Endothelial cell of umbilical vein (primary cell): ENCODE data around the gene KRR1. TPM values are rescaled to one million over a fixed set of nuclear protein-coding genes. Genes with fewer than 3 reads are reported as not detected.

Source experiments
- BruUV-seq: library from RNA; stranded (reverse); fragments of 400-500 nt; replicated peaks from 2 replicates; lab custom pipeline; 2021; lab: Mats Ljungman, UMichigan
- CTCF ChIA-PET: fragments of 300-600, 350-600 bp; sonication (Branson Sonifier 250); formaldehyde crosslinking; loops from one replicate; lab custom pipeline; 2021; ENCODE audit warnings: antibody characterized with exemption, inconsistent platforms; lab: Charles Lee
- POLR2A ChIA-PET: fragments of 300-600, 350-600 bp; sonication (Branson Sonifier 250); formaldehyde crosslinking; loops from one replicate; lab custom pipeline; 2021; ENCODE audit warnings: antibody characterized with exemption, inconsistent platforms; lab: Charles Lee
- DNase-seq: peaks from one replicate; pipeline ENCODE4 v3.0.0-alpha.2; 2011; ENCODE audit warnings: low read depth, low spot score
- FAIRE-seq: peaks from 2 replicates; lab custom pipeline; 2011; peaks lifted over from hg19 to GRCh38; lab: Jason Lieb, UNC
- H2AFZ ChIP-seq: 2 replicates; pipeline ENCODE4 v1.6.0; 2012; ENCODE audit warnings: low read depth, low read length, control low read depth, inconsistent platforms
- H3K27ac ChIP-seq: 2 replicates; pipeline ENCODE4 v1.5.1; 2011; ENCODE audit warnings: low read depth, mild to moderate bottlenecking, control low read depth, low read length, moderate library complexity; ENCODE audit not compliant: insufficient read depth
- H3K27me3 ChIP-seq, 2 experiments: 2 replicates each; pipeline versions ENCODE4 v1.6.0 to v1.6.1; 2011; ENCODE audit warnings: low read length in 2 of 2, mixed read lengths in 1 of 2; ENCODE audit not compliant: control insufficient read depth in 2 of 2, insufficient read depth in 2 of 2
- H3K36me3 ChIP-seq, 2 experiments: 2 replicates in 1 of 2; 3 replicates in 1 of 2; pipeline ENCODE4 v1.5.1; 2011; ENCODE audit warnings: low read length in 2 of 2, mild to moderate bottlenecking in 1 of 2, moderate library complexity in 1 of 2; ENCODE audit not compliant: control insufficient read depth in 2 of 2, insufficient read depth in 2 of 2; ENCODE audit errors: extremely low read depth in 1 of 2
- H3K4me1 ChIP-seq: 3 replicates; pipeline ENCODE4 v1.5.1; 2011; ENCODE audit warnings: mild to moderate bottlenecking, low read length; ENCODE audit not compliant: control insufficient read depth, insufficient read depth; ENCODE audit errors: extremely low read depth
- H3K4me2 ChIP-seq: 2 replicates; pipeline ENCODE4 v1.6.1; 2011; ENCODE audit warnings: low read length, control low read depth, mixed read lengths; ENCODE audit not compliant: insufficient read depth
- H3K4me3 ChIP-seq, 3 experiments: fragments of 200-600 bp in 1 of 3; sonication (generic), shearing (Covaris generic) in 1 of 3; replicated peaks in 1 of 3; 2 replicates each; pipeline ENCODE4 v1.5.1; 2011 to 2016; ENCODE audit warnings: control low read depth in 3 of 3, low read length in 3 of 3, mild to moderate bottlenecking in 2 of 3, inconsistent platforms in 1 of 3, low read depth in 1 of 3, moderate library complexity in 1 of 3; ENCODE audit not compliant: insufficient read depth in 1 of 3
- H3K79me2 ChIP-seq: 2 replicates; pipeline ENCODE4 v1.6.0; 2012; ENCODE audit warnings: low read length, inconsistent platforms; ENCODE audit not compliant: control insufficient read depth, insufficient read depth
- H3K9ac ChIP-seq: replicated peaks from 2 replicates; pipeline ENCODE3; 2011; ENCODE audit warnings: low read length, control low read depth; ENCODE audit not compliant: insufficient read depth; ENCODE audit errors: extremely low read depth
- H3K9me1 ChIP-seq: replicated peaks from 3 replicates; pipeline ENCODE4 v1.6.0; 2011; ENCODE audit warnings: mild to moderate bottlenecking, low read length; ENCODE audit not compliant: control insufficient read depth, insufficient read depth; ENCODE audit errors: extremely low read depth
- H3K9me3 ChIP-seq: replicated peaks from 2 replicates; pipeline ENCODE4 v1.5.1; 2012; ENCODE audit warnings: low read length, inconsistent platforms; ENCODE audit not compliant: control insufficient read depth, insufficient read depth
- H4K20me1 ChIP-seq: replicated peaks from 2 replicates; pipeline ENCODE3; 2011; ENCODE audit warnings: mild to moderate bottlenecking, low read length; ENCODE audit not compliant: control insufficient read depth, insufficient read depth; ENCODE audit errors: extremely low read depth
- CTCF ChIP-seq, 2 donors: IDR thresholded peaks; 1 replicate in 1 of 2; 2 replicates in 1 of 2; pipeline ENCODE4 v1.5.1; 2011; ENCODE audit warnings: low read length in 2 of 2, mild to moderate bottlenecking in 2 of 2, moderate library complexity in 2 of 2, control low read depth in 1 of 2, inconsistent platforms in 1 of 2, low read depth in 1 of 2; ENCODE audit not compliant: insufficient read depth in 1 of 2; ENCODE audit errors: extremely low read depth in 1 of 2
- EZH2 ChIP-seq: IDR thresholded peaks from 2 replicates; pipeline ENCODE4 v1.6.1; 2012; ENCODE audit warnings: borderline replicate concordance, low read depth, mild to moderate bottlenecking, moderate library complexity, low read length, inconsistent platforms; ENCODE audit not compliant: severe bottlenecking
- FOS ChIP-seq: IDR thresholded peaks from 2 replicates; pipeline ENCODE4 v1.6.1; 2011; ENCODE audit warnings: mild to moderate bottlenecking, low read length, moderate library complexity, borderline replicate concordance; ENCODE audit not compliant: insufficient read depth
- GATA2 ChIP-seq: IDR thresholded peaks from 2 replicates; pipeline ENCODE4 v1.7.0; 2011; ENCODE audit warnings: low read depth, mild to moderate bottlenecking, moderate library complexity, mixed read lengths, low read length; ENCODE audit not compliant: insufficient read length, insufficient read depth
- JUN ChIP-seq: IDR thresholded peaks from 2 replicates; pipeline ENCODE4 v1.6.1; 2011; ENCODE audit warnings: borderline replicate concordance, low read depth; ENCODE audit not compliant: insufficient read length, insufficient read depth
- MAX ChIP-seq: IDR thresholded peaks from 2 replicates; pipeline ENCODE4 v1.6.1; 2011; ENCODE audit not compliant: insufficient read depth, insufficient read length
- MYC ChIP-seq: IDR thresholded peaks from one replicate; pipeline ENCODE4 v1.6.1; 2011; ENCODE audit warnings: mild to moderate bottlenecking, low read depth, low read length
- POLR2A ChIP-seq: IDR thresholded peaks from 2 replicates; pipeline ENCODE4 v1.6.1; 2012; ENCODE audit warnings: low read depth, mild to moderate bottlenecking, control low read depth, low read length
- POLR2AphosphoS5 ChIP-seq: IDR thresholded peaks from 2 replicates; pipeline ENCODE4 v1.6.1; 2012; ENCODE audit warnings: low read depth, mild to moderate bottlenecking, control low read depth, low read length, moderate library complexity; ENCODE audit not compliant: insufficient read depth
- dilution Hi-C: fragments of 300-500 bp; cut with MboI; formaldehyde crosslinking; loops from one replicate; pipeline ENCODE4 v1.15.0; 2019; ENCODE audit warnings: low sequenced_read_pairs; ENCODE audit not compliant: extremely low pct_ligation_motif_present
- intact Hi-C: fragments of 100-400 bp; cut with micrococcal nuclease; formaldehyde crosslinking; loops from one replicate; pipeline ENCODE4 v1.10.0; 2022
- polyA plus RNA-seq, 4 experiments: library from polyadenylated mRNA; depleted of rRNA in 3 of 4; stranded (reverse) in 3 of 4; unstranded in 1 of 4; fragments of >200 nt; gene quantifications; 2 replicates each; pipeline versions ENCODE4 v1.2.1 to v1.2.3, GENCODE V29; 2011 to 2012; ENCODE audit warnings: missing spikeins in 1 of 4
- total RNA-seq: library from RNA; stranded (reverse); gene quantifications from 2 replicates; pipeline ENCODE4 v1.2.3, GENCODE V29; 2021

The KRR1 gene
- total and polyA plus RNA-seq, 2 donors (not counting 3 experiments of a cell fraction or from before 2014, with no cell fraction given) = 5.9 to 49.3 TPM

GRCh38 chr12:75471902-75472890 lies 39.2 kb downstream of the KRR1 start:
- no peak overlapping the region for H3K27ac ChIP-seq
- H4K20me1 ChIP-seq = no peaks in the 10 kb centered on the region
- H3K4me2 ChIP-seq = no peak overlapping the region
- no peak for DNase-seq
- no peaks in the 10 kb centered on the region for H3K36me3 ChIP-seq
- intact Hi-C loops (no loop called here), dilution Hi-C loops (no loop called here)
- H3K27me3 ChIP-seq = peaks cover 5 to 6% of the 10 kb centered on the region in 2 experiments
- H2AFZ ChIP-seq = no peak overlapping the region
- TF ChIP-seq POLR2A = no peak
- TF ChIP-seq JUN = no peak
- TF ChIP-seq CTCF (IDR thresholded peaks at IDR 0.05; ENCODE audit: extremely low read depth in 1 of 2, insufficient read depth in 1 of 2, low read depth in 1 of 2, low read length in 2 of 2) = no peak
- no peak for TF ChIP-seq POLR2AphosphoS5
- TF ChIP-seq MYC = no peak
- no peak for TF ChIP-seq EZH2
- no peak for TF ChIP-seq GATA2
- no peak for TF ChIP-seq FOS
- TF ChIP-seq MAX = no peak
- no TSS peak for BruUV-seq
- ChIA-PET CTCF (interaction anchor here (0.8 to 1.2 kb wide), 3 partner anchors 8 to 20 kb away, joined by 3 to 6 read pairs (median 3); partner anchors contain the start of gene GLIPR1), POLR2A (interaction anchor here (0.6 kb wide), 1 partner anchor 1337 kb away, joined by 3 read pairs; no protein-coding TSS in a partner anchor)
- no peak overlapping the region for H3K4me3 ChIP-seq
- no peak for FAIRE-seq
- H3K9ac ChIP-seq = no peak overlapping the region
- no peaks in the 10 kb centered on the region for H3K9me1 ChIP-seq
- no peaks in the 10 kb centered on the region for H3K4me1 ChIP-seq
- H3K9me3 ChIP-seq = no peaks in the 10 kb centered on the region
- H3K79me2 ChIP-seq = no peaks in the 10 kb centered on the region
